Right lobe of liver (tissue), 4 donors: Measurements from ENCODE around the gene ECE1.
"Not testable (repeated sequence)": the region's sequence is repeated elsewhere in the genome, so short reads cannot be mapped to it uniquely, and the experiment has no call there.

ENCODE experiments used
- CTCF ChIP-seq, 4 donors: fragments of 200-600 bp in 3 of 4; fragments of 450-650 bp in 1 of 4; IDR thresholded peaks; one replicate each; pipeline versions ENCODE4 v1.5.1 to v1.8.0; 2016 to 2022; ENCODE audit warnings: antibody characterized with exemption in 4 of 4, mild to moderate bottlenecking in 2 of 4
- POLR2A ChIP-seq: fragments of 450-650 bp; IDR thresholded peaks from one replicate; pipeline ENCODE4 v1.6.1; 2017; ENCODE audit warnings: antibody characterized with exemption, mild to moderate bottlenecking
- donor health status: DM: no; HTN: no; CAD: no.
- donor health status: DM: no; HTN: no; CAD: no.
- donor health status: DM: no; HTN: yes; CAD: no.

- not testable (repeated sequence) for TF ChIP-seq CTCF (IDR thresholded peaks at IDR 0.05); POLR2A
Observed at GRCh38 chr1:21228224-21228623, 62.0 kb downstream of the ECE1 start.
